ENCODE measurements around the gene GPT2. TPM values are rescaled to one million over a fixed set of nuclear protein-coding genes. Genes with fewer than 3 reads are reported as not detected.
A peak's percentile ranks its signal among the peaks of the same experiment; 100 is the strongest.

The GPT2 gene
- total RNA-seq, 4 donors from 2014 or later = 57.5 to 138 (median 105) TPM

- no peak for DNase-seq (ENCODE audit: low spot score)
- ATAC-seq (ENCODE audit: low FRiP score) = no peak
- TF ChIP-seq, protein P1, sequence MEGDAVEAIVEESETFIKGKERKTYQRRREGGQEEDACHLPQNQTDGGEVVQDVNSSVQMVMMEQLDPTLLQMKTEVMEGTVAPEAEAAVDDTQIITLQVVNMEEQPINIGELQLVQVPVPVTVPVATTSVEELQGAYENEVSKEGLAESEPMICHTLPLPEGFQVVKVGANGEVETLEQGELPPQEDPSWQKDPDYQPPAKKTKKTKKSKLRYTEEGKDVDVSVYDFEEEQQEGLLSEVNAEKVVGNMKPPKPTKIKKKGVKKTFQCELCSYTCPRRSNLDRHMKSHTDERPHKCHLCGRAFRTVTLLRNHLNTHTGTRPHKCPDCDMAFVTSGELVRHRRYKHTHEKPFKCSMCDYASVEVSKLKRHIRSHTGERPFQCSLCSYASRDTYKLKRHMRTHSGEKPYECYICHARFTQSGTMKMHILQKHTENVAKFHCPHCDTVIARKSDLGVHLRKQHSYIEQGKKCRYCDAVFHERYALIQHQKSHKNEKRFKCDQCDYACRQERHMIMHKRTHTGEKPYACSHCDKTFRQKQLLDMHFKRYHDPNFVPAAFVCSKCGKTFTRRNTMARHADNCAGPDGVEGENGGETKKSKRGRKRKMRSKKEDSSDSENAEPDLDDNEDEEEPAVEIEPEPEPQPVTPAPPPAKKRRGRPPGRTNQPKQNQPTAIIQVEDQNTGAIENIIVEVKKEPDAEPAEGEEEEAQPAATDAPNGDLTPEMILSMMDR (IDR thresholded peaks at IDR 0.05) = no peak
These were observed 12.6 kb upstream of the GPT2 start for GRCh38 chr16:46871597-46871996.

GRCh38 chr16:46873201-46873600 lies 11.0 kb upstream of the GPT2 start:
- ATAC-seq (ENCODE audit: low FRiP score) (no peak), DNase-seq (ENCODE audit: low spot score) (no peak)
- TF ChIP-seq, protein P1 (IDR thresholded peaks at IDR 0.05) = no peak

DNA sequence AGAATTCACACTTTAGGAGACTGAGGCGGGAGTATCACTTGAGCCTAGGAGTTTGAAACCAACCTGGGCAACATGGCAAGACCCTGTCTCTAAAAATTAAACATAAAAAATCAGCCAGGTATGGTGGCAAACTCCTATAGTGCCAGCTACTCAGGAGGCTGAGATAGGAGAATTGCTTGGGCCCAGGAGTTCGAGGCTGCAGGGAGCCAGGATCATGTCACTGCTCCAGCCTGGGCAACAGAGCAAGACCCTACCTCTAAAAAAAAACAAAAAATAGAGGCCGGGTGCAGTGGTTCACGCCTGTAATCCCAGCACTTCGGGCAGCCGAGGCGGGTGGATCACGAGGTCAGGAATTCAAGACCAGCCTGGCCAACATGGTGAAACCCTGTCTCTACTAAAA lies 8.9 kb upstream of the GPT2 start:
- TF ChIP-seq, protein P1 (IDR thresholded peaks at IDR 0.05) = no peak
- ATAC-seq (ENCODE audit: low FRiP score) (no peak), DNase-seq (ENCODE audit: low spot score) (no peak)

DNA sequence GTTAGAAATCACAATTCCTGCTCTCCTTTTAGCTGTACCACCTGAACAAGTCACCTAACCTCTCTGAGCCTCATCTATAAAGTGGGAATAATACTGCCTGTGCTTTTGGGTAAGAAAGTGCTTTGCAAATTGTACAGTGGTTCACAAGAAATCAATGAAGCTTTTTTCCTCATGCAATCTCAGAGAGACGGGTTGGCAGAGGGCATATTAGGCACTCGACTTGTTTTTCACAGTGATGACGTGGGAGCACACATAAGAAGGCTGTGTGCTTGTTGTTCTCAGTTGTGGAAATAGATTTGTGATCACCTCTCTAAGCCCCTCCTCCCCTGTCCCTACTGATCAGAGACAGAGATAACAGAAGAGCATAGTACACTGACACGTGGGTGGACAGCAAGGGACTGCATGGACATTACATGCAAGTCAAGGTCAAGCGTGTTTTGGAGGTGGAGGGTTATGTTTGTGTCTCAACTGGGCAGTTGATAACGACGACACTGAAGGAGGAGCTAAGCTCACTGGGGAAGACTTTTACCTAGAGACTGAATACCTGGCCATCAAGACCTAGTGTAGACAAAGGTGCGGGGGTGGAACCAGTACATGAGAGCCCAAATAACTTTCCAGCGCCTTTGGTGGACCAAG lies 1.7 kb upstream of the GPT2 start:
- DNase-seq (ENCODE audit: low spot score) (no peak), ATAC-seq (ENCODE audit: low FRiP score) (no peak)
- TF ChIP-seq, protein P1 (IDR thresholded peaks at IDR 0.05) = no peak

DNA sequence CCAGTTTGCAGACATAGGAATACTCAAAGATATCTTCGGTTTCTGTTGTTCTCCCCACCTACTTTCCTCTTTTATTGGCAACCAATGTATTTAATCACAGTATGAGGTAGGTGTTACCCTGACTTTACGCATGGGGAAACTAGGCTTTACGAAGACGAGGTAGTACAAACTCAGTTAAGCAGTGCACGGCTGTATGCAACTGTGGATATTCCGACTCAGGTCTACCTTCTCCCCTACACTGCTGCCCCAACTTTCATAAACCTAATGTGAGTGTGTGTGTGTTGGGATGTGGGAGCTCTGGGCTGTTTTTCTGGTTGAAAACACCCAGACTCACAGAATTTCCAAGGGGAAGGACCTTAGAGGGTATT lies 1.2 kb upstream of the GPT2 start:
- DNase-seq (ENCODE audit: low spot score) (no peak), ATAC-seq (ENCODE audit: low FRiP score) (no peak)
- TF ChIP-seq, protein P1 (IDR thresholded peaks at IDR 0.05) = no peak

GRCh38 chr16:46883353-46883689 lies 841 bp upstream of the GPT2 start:
- TF ChIP-seq, protein P1 (IDR thresholded peaks at IDR 0.05) = no peak
- no peak for ATAC-seq (ENCODE audit: low FRiP score)
- DNase-seq (ENCODE audit: low spot score) = no peak

- ATAC-seq (ENCODE audit: low FRiP score) (peak; percentile 1), DNase-seq (ENCODE audit: low spot score) (no peak)
- TF ChIP-seq, protein P1 (IDR thresholded peaks at IDR 0.05) = no peak
These were observed 541 bp downstream of the GPT2 start for GRCh38 chr16:46884513-46885293.

Data from omental fat pad (tissue), 4 donors.